WTC11 (cell line): ENCODE data around the gene MYH10.

Experiments
- CTCF ChIP-seq: fragments of 200-600 bp; IDR thresholded peaks from 2 replicates; pipeline ENCODE4 v1.8.0; 2022; ENCODE audit warnings: antibody characterized with exemption
- ZBTB43 ChIP-seq: sonication (generic); formaldehyde crosslinking; IDR thresholded peaks from 2 replicates; pipeline ENCODE4 v1.8.1; 2023; ENCODE audit warnings: mild to moderate bottlenecking, missing genetic modification reagents

GRCh38 chr17:8614988-8615387 lies 15.5 kb downstream of the MYH10 start:
- TF ChIP-seq CTCF (no peak), ZBTB43 (CRISPR knock-in tag) (no peak)
